RWPE2 (cell line): Measurements from ENCODE around the gene LHX2.

Source experiments
- ATAC-seq: fragments of 200-7000 bp; cut with Tn5 transposase; 3 replicates; pipeline ENCODE4 v1.9.1; 2021; ENCODE audit warnings: low read depth
- DNase-seq: peaks from one replicate; pipeline ENCODE4 v3.0.0-alpha.2; 2020; ENCODE audit warnings: low spot score
- H3K27ac ChIP-seq: fragments of 450-650 bp; 2 replicates; pipeline ENCODE4 v1.5.1; 2017; ENCODE audit warnings: mild to moderate bottlenecking; ENCODE audit not compliant: poor library complexity, severe bottlenecking
- H3K27me3 ChIP-seq: fragments of 250-450 bp; sonication (Bioruptor Pico); 2 replicates; pipeline ENCODE4 v1.5.1; 2021; ENCODE audit warnings: mild to moderate bottlenecking, moderate library complexity; ENCODE audit not compliant: insufficient read depth, poor library complexity, severe bottlenecking
- H3K36me3 ChIP-seq: fragments of 250-450 bp; sonication (Bioruptor Pico); 2 replicates; pipeline ENCODE4 v1.5.1; 2020; ENCODE audit warnings: low read depth, mild to moderate bottlenecking, moderate library complexity
- H3K4me1 ChIP-seq: fragments of 250-450 bp; sonication (Bioruptor Pico); 2 replicates; pipeline ENCODE4 v1.5.1; 2021; ENCODE audit warnings: mild to moderate bottlenecking, moderate library complexity; ENCODE audit not compliant: insufficient read depth, poor library complexity, severe bottlenecking
- H3K4me3 ChIP-seq: fragments of 250-450 bp; sonication (Bioruptor Pico); 2 replicates; pipeline ENCODE4 v1.5.1; 2021; ENCODE audit warnings: mild to moderate bottlenecking, moderate library complexity; ENCODE audit not compliant: severe bottlenecking
- H3K9me3 ChIP-seq: fragments of 250-450 bp; sonication (Bioruptor Pico); 2 replicates; pipeline ENCODE4 v1.5.1; 2021; ENCODE audit warnings: mild to moderate bottlenecking, moderate library complexity; ENCODE audit not compliant: severe bottlenecking
- CTCF ChIP-seq: fragments of 450-650 bp; IDR thresholded peaks from one replicate; pipeline ENCODE4 v1.5.1; 2017; ENCODE audit warnings: mild to moderate bottlenecking, moderate library complexity; ENCODE audit not compliant: poor library complexity, severe bottlenecking

The LHX2 gene

GRCh38 chr9:124009531-124010217 lies 1.9 kb upstream of the LHX2 start:
- Histone ChIP-seq H3K36me3 (no peaks in the 10 kb centered on the region), H3K27ac (no peak overlapping the region), H3K9me3 (no peaks in the 10 kb centered on the region), H3K27me3 (peaks cover 97% of the 10 kb centered on the region), H3K4me1 (no peaks in the 10 kb centered on the region), H3K4me3 (no peak overlapping the region)
- no peak for DNase-seq
- no peak for TF ChIP-seq CTCF
- ATAC-seq, result no peak

- H3K9me3 ChIP-seq, result no peaks in the 10 kb centered on the region
- TF ChIP-seq CTCF, result no peak
- H3K36me3 ChIP-seq, result no peaks in the 10 kb centered on the region
- H3K4me1 ChIP-seq, result no peaks in the 10 kb centered on the region
- H3K27ac ChIP-seq, result no peak overlapping the region
- H3K4me3 ChIP-seq, result no peak overlapping the region
- DNase-seq (no peak), ATAC-seq (no peak)
- H3K27me3 ChIP-seq, result peaks cover 97% of the 10 kb centered on the region
These were observed 1.3 kb upstream of the LHX2 start for GRCh38 chr9:124010303-124010664.

- peak; percentile 18; the same call in 2 of the 3 replicates for ATAC-seq
- H3K27me3 ChIP-seq, result peaks cover 97% of the 10 kb centered on the region
These were observed 775 bp upstream of the LHX2 start for GRCh38 chr9:124010665-124011321.

GRCh38 chr9:124012368-124013301 lies 1.1 kb downstream of the LHX2 start:
- Histone ChIP-seq H3K9me3 (no peaks in the 10 kb centered on the region), H3K27ac (no peak overlapping the region), H3K36me3 (no peaks in the 10 kb centered on the region), H3K27me3 (peaks cover 97% of the 10 kb centered on the region), H3K4me1 (no peaks in the 10 kb centered on the region), H3K4me3 (no peak overlapping the region)
- TF ChIP-seq CTCF, result no peak
- DNase-seq (no peak), ATAC-seq (no peak)

More at GRCh38 chr9:124010665-124011321, 775 bp upstream of the LHX2 start:
- Histone ChIP-seq H3K4me3 (no peak overlapping the region), H3K9me3 (no peaks in the 10 kb centered on the region), H3K36me3 (no peaks in the 10 kb centered on the region), H3K4me1 (no peaks in the 10 kb centered on the region), H3K27ac (no peak overlapping the region)
- DNase-seq, result no peak
- TF ChIP-seq CTCF, result no peak
